D721Med (cell line): ENCODE results near the gene DLX5.

ENCODE experiments used
- DNase-seq: peaks from one replicate; pipeline ENCODE4 v3.0.0; 2011; ENCODE audit warnings: low spot score; ENCODE audit not compliant: insufficient read length
- FAIRE-seq: peaks from 2 replicates; lab custom pipeline; 2011; peaks lifted over from hg19 to GRCh38; lab: Jason Lieb, UNC
- CTCF ChIP-seq: IDR thresholded peaks from 2 replicates; pipeline ENCODE4 v1.5.1; 2012; ENCODE audit warnings: mild to moderate bottlenecking, control low read depth; ENCODE audit not compliant: insufficient read depth; ENCODE audit errors: missing control alignments

The DLX5 gene

GRCh38 chr7:97002555-97003261, 21.9 kb downstream of the DLX5 start:
- DNase-seq (no peak), FAIRE-seq (no peak)
- no peak for TF ChIP-seq CTCF

GRCh38 chr7:97001656-97002554, 22.7 kb downstream of the DLX5 start:
- FAIRE-seq (no peak), DNase-seq (no peak)
- TF ChIP-seq CTCF = no peak

GRCh38 chr7:97001221-97001620, 23.4 kb downstream of the DLX5 start:
- FAIRE-seq (no peak), DNase-seq (no peak)
- TF ChIP-seq CTCF = no peak

- FAIRE-seq (no peak), DNase-seq (no peak)
- no peak for TF ChIP-seq CTCF
These were observed 25.9 kb downstream of the DLX5 start for GRCh38 chr7:96998744-96999143.

GRCh38 chr7:96998333-96998732, 26.3 kb downstream of the DLX5 start:
- DNase-seq = no peak
- no peak for TF ChIP-seq CTCF
- no peak for FAIRE-seq

GRCh38 chr7:96997512-96998032, 27.1 kb downstream of the DLX5 start:
- FAIRE-seq = no peak

More at GRCh38 chr7:96997512-96998032, 27.1 kb downstream of the DLX5 start:
- no peak for DNase-seq
- TF ChIP-seq CTCF = no peak
